Ovary (tissue), 9 donors: ENCODE results near the gene RBFA. TPM values are rescaled to one million over a fixed set of nuclear protein-coding genes. Genes with fewer than 3 reads are reported as not detected.
"Not testable (repeated sequence)": the region's sequence is repeated elsewhere in the genome, so short reads cannot be mapped to it uniquely, and the experiment has no call there.

Experiments
- DNase-seq, 5 donors: peaks; one replicate each; pipeline ENCODE4 v3.0.0-alpha.2; 2019 to 2020
- H3K27ac ChIP-seq, 2 donors: fragments of 200-600 bp; one replicate each; pipeline versions ENCODE4 v1.5.1 to v1.8.0; 2019 to 2022
- H3K27me3 ChIP-seq: fragments of 200-600 bp; one replicate; pipeline ENCODE4 v1.8.0; 2022
- H3K36me3 ChIP-seq: fragments of 200-600 bp; sonication (generic); one replicate; pipeline ENCODE4 v1.5.1; 2019
- H3K4me1 ChIP-seq: one replicate; pipeline ENCODE4 v1.8.1; 2013; ENCODE audit warnings: mild to moderate bottlenecking, moderate library complexity; ENCODE audit not compliant: insufficient read depth
- H3K4me3 ChIP-seq: fragments of 200-600 bp; sonication (generic); one replicate; pipeline ENCODE4 v1.5.1; 2017
- H3K9me3 ChIP-seq, 2 donors: fragments of 200-600 bp in 1 of 2; sonication (generic) in 1 of 2; one replicate each; pipeline versions ENCODE4 v1.5.1 to v1.8.1; 2013 to 2019; ENCODE audit warnings: mild to moderate bottlenecking in 1 of 2, moderate library complexity in 1 of 2
- CTCF ChIP-seq, 3 donors: fragments of 450-650 bp in 2 of 3; fragments of 200-600 bp in 1 of 3; IDR thresholded peaks; one replicate each; pipeline versions ENCODE4 v1.5.1 to v1.8.0; 2016 to 2022; ENCODE audit warnings: antibody characterized with exemption in 3 of 3, mild to moderate bottlenecking in 1 of 3
- EP300 ChIP-seq: sonication (generic); formaldehyde crosslinking; IDR thresholded peaks from one replicate; pipeline ENCODE4 v1.6.1; 2017; ENCODE audit warnings: antibody characterized with exemption
- POLR2A ChIP-seq: fragments of 450-650 bp; IDR thresholded peaks from one replicate; pipeline ENCODE4 v1.6.1; 2017; ENCODE audit warnings: antibody characterized with exemption, mild to moderate bottlenecking, moderate library complexity
- WGBS, 3 donors: extraction: QIAGEN DNeasy Blood & Tissue Kit in 1 of 3; methylation state at CpG; one replicate each; pipeline versions ENCODE4 v1.1.5 to v1.1.7; 2013 to 2017; 5-methylcytosine and 5-hydroxymethylcytosine counted together
- intact Hi-C, 4 donors: fragments of 100-400 bp; cut with DNase I; formaldehyde crosslinking; loops; one replicate each; pipeline versions ENCODE4 v1.11.0 to v1.15.1; 2022 to 2023
- polyA plus RNA-seq, 2 donors: library from polyadenylated mRNA; stranded (reverse); fragments of 200-250 nt in 1 of 2; fragments of 350-450 nt in 1 of 2; fragmentation: Illumina TruSeq in 1 of 2; extraction: RNeasy Lipid Tissue Mini Kit (QIAGEN cat#74804) in 1 of 2; gene quantifications; one replicate each; pipeline ENCODE4 v1.2.3, GENCODE V29; 2013 to 2014
- total RNA-seq, 7 donors: library from RNA; depleted of rRNA in 2 of 7; stranded (reverse); fragments of >200 nt in 2 of 7; fragmentation: NEBNext Ultra II Directional in 3 of 7; extraction: Animal tissue kit (Norgen Biotek cat#: 25700) in 3 of 7; gene quantifications; one replicate each; pipeline versions ENCODE4 v1.1.0 to v1.2.4, GENCODE V29; 2016 to 2023
- donor health status: DM: no; HTN: no; CAD: no; lungs with moderate emphysema.
- donor health status: DM: no; HTN: no; CAD: no.
- donor health status: Bipolar disorder and iron deficiency.
- donor health status: DM: yes; HTN: yes; CAD: no.
- donor health status: DM: no; HTN: no; CAD: no.
- donor health status: DM: yes; HTN: yes; CAD: no.

Gene RBFA
- total and polyA plus RNA-seq, 9 donors = 13.7 to 31.9 (median 17.0) TPM

- TF ChIP-seq EP300 = no peak
- TF ChIP-seq CTCF (IDR thresholded peaks at IDR 0.05) = no peak
- intact Hi-C loops = no loop called here
- Histone ChIP-seq H3K4me1 (no peaks in the 10 kb centered on the region), H3K4me3 (no peak overlapping the region), H3K36me3 (no peaks in the 10 kb centered on the region), H3K27ac (no peak overlapping the region), H3K27me3 (no peaks in the 10 kb centered on the region), H3K9me3 (no peaks in the 10 kb centered on the region)
- 65 to 68% (median 67%) methylated on average over 7 of the region's 7 CpGs for WGBS, 3 donors
- no peak for DNase-seq
Measured at GRCh38 chr18:80006724-80007123, 27.5 kb upstream of the RBFA start.

- no peak for TF ChIP-seq EP300
- TF ChIP-seq CTCF (IDR thresholded peaks at IDR 0.05) = no peak
- TF ChIP-seq POLR2A = no peak
- H3K4me3 ChIP-seq = no peak overlapping the region
- peaks cover 0 to 3% of the 10 kb centered on the region in 2 donors for H3K9me3 ChIP-seq
- intact Hi-C loops = no loop called here
- no peaks in the 10 kb centered on the region for H3K4me1 ChIP-seq
- 76 to 88% (median 80%) methylated on average over 16 of the region's 16 CpGs for WGBS, 3 donors
- H3K27ac ChIP-seq = no peak overlapping the region
- no peaks in the 10 kb centered on the region for H3K27me3 ChIP-seq
- no peaks in the 10 kb centered on the region for H3K36me3 ChIP-seq
- DNase-seq = peak in 4 of 5 donors; percentile 21 to 47 (median 28)
Measured at GRCh38 chr18:80009661-80010550, 24.3 kb upstream of the RBFA start.

- Histone ChIP-seq H3K36me3 (no peaks in the 10 kb centered on the region), H3K27ac (no peak overlapping the region), H3K4me1 (no peaks in the 10 kb centered on the region), H3K4me3 (no peak overlapping the region), H3K27me3 (no peaks in the 10 kb centered on the region), H3K9me3 (peaks cover 0 to 3% of the 10 kb centered on the region in 2 donors)
- WGBS, 3 donors = 74 to 86% (median 79%) methylated on average over 5 of the region's 5 CpGs
- no peak for DNase-seq
- no peak for TF ChIP-seq CTCF (IDR thresholded peaks at IDR 0.05)
- no peak for TF ChIP-seq POLR2A
- TF ChIP-seq EP300 = no peak
- intact Hi-C loops = no loop called here
Measured at GRCh38 chr18:80010551-80010906, 23.7 kb upstream of the RBFA start.

GRCh38 chr18:80011496-80012137 lies 22.6 kb upstream of the RBFA start:
- H3K36me3 ChIP-seq, DNase-seq, H3K27me3 ChIP-seq, intact Hi-C loops, H3K4me1 ChIP-seq, H3K9me3 ChIP-seq, H3K27ac ChIP-seq, H3K4me3 ChIP-seq: not testable (repeated sequence)
- WGBS, 3 donors = 61 to 77% (median 76%) methylated on average over 14 of the region's 14 CpGs

GRCh38 chr18:80012714-80013113 lies 21.5 kb upstream of the RBFA start:
- H3K9me3 ChIP-seq = peaks cover 0 to 3% of the 10 kb centered on the region in 2 donors
- 97 to 99% (median 98%) methylated on average over 20 of the region's 20 CpGs for WGBS, 3 donors

More at GRCh38 chr18:80012714-80013113, 21.5 kb upstream of the RBFA start:
- no peak for DNase-seq
- Histone ChIP-seq H3K4me3 (no peak overlapping the region), H3K27ac (no peak overlapping the region), H3K36me3 (no peaks in the 10 kb centered on the region), H3K27me3 (no peaks in the 10 kb centered on the region), H3K4me1 (no peaks in the 10 kb centered on the region)
- intact Hi-C loops = no loop called here
- TF ChIP-seq CTCF (IDR thresholded peaks at IDR 0.05) (no peak), POLR2A (no peak), EP300 (no peak)
